Stomach (tissue), 4 donors: ENCODE data around the gene SLC30A10.

Experiments
- POLR2A ChIP-seq, 4 donors: fragments of 450-650 bp; IDR thresholded peaks; one replicate each; pipeline ENCODE4 v1.6.1; 2016; ENCODE audit warnings: antibody characterized with exemption in 4 of 4, control low read depth in 2 of 4, mild to moderate bottlenecking in 1 of 4, moderate library complexity in 1 of 4
- TF ChIP-seq, protein P1 (sequence below), 7 experiments: fragments of 450-650 bp in 4 of 7; fragments of 200-600 bp in 3 of 7; sonication (generic) in 3 of 7; IDR thresholded peaks; one replicate each; pipeline ENCODE4 v1.5.1; 2016 to 2019; ENCODE audit warnings: antibody characterized with exemption in 7 of 7, control low read depth in 2 of 7, mild to moderate bottlenecking in 1 of 7

DNA sequence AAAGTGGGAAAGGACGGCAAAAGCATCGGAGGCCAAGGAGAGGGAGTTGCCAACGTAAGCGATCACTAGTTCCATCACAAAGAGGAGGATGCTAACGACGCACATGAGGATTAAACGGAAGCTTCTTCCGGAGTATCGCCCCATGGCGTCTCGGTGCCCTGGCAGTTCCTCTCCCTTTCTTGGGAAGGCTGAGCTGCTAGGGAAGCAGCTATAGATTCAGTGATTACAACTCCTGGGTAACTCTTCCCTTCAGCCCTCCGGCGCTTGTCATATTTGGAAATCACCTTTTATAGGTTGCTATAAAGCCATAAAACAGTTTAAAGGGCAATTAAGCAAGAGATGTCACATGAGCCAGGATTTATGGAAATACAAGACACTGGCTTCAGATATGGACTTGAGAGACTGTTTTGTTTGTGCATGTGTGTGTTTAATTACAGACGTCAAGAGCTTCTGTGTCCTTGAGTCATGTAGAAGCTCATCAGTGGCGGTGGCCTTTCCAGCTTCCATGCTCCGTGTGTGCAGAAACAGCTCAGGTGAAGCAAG lies 30.6 kb upstream of the SLC30A10 start:
- TF ChIP-seq, protein P1, sequence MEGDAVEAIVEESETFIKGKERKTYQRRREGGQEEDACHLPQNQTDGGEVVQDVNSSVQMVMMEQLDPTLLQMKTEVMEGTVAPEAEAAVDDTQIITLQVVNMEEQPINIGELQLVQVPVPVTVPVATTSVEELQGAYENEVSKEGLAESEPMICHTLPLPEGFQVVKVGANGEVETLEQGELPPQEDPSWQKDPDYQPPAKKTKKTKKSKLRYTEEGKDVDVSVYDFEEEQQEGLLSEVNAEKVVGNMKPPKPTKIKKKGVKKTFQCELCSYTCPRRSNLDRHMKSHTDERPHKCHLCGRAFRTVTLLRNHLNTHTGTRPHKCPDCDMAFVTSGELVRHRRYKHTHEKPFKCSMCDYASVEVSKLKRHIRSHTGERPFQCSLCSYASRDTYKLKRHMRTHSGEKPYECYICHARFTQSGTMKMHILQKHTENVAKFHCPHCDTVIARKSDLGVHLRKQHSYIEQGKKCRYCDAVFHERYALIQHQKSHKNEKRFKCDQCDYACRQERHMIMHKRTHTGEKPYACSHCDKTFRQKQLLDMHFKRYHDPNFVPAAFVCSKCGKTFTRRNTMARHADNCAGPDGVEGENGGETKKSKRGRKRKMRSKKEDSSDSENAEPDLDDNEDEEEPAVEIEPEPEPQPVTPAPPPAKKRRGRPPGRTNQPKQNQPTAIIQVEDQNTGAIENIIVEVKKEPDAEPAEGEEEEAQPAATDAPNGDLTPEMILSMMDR (IDR thresholded peaks at IDR 0.05): no peak
- no peak for TF ChIP-seq POLR2A (IDR thresholded peaks at IDR 0.05)
